ENCODE data around the gene TMEM37. TPM values are rescaled to one million over a fixed set of nuclear protein-coding genes. Genes with fewer than 3 reads are reported as not detected.

The TMEM37 gene
- total and polyA plus RNA-seq, 8 donors, result 15.3 to 31.2 (median 28.0) TPM

GRCh38 chr2:119473621-119474370, 42.1 kb downstream of the TMEM37 start:
- Histone ChIP-seq H3K9me3 (no peaks in the 10 kb centered on the region), H3K4me3 (no peak overlapping the region), H3K4me1 (peaks cover 9% of the 10 kb centered on the region in 2 donors), H3K27me3 (no peaks in the 10 kb centered on the region), H3K36me3 (no peaks in the 10 kb centered on the region), H3K27ac (no peak overlapping the region)
- intact Hi-C loops (cut with DNase I), result loop anchor here in 1 of 2 donors (10.0 kb wide), 1 partner anchor 69 kb away; no protein-coding TSS in a partner anchor
- ATAC-seq, result no peak
- peak in 1 of 4 donors; percentile 65 for DNase-seq
- TF ChIP-seq CTCF (IDR thresholded peaks at IDR 0.05), result no peak

- H3K27ac ChIP-seq, result no peak overlapping the region
- no peak for DNase-seq
- no peak for TF ChIP-seq CTCF (IDR thresholded peaks at IDR 0.05)
- intact Hi-C loops (cut with DNase I), result loop anchor here in 1 of 2 donors (10.0 kb wide), 1 partner anchor 70 kb away; no protein-coding TSS in a partner anchor
- no peak for ATAC-seq
- H3K27me3 ChIP-seq, result no peaks in the 10 kb centered on the region
- H3K4me3 ChIP-seq, result no peak overlapping the region
- no peaks in the 10 kb centered on the region for H3K9me3 ChIP-seq
- peaks cover under 1 to 5% of the 10 kb centered on the region in 2 donors for H3K4me1 ChIP-seq
- H3K36me3 ChIP-seq, result no peaks in the 10 kb centered on the region
Measured at GRCh38 chr2:119474371-119475224, 42.9 kb downstream of the TMEM37 start.

- intact Hi-C loops (cut with DNase I), result loop anchor here in 1 of 2 donors (10.0 kb wide), 1 partner anchor 71 kb away; no protein-coding TSS in a partner anchor
- Histone ChIP-seq H3K27ac (no peak overlapping the region), H3K27me3 (no peaks in the 10 kb centered on the region), H3K9me3 (no peaks in the 10 kb centered on the region), H3K4me1 (no peaks in the 10 kb centered on the region), H3K36me3 (no peaks in the 10 kb centered on the region), H3K4me3 (no peak overlapping the region)
- DNase-seq (no peak), ATAC-seq (no peak)
- no peak for TF ChIP-seq CTCF (IDR thresholded peaks at IDR 0.05)
Measured at GRCh38 chr2:119475225-119475856, 43.7 kb downstream of the TMEM37 start.

DNA sequence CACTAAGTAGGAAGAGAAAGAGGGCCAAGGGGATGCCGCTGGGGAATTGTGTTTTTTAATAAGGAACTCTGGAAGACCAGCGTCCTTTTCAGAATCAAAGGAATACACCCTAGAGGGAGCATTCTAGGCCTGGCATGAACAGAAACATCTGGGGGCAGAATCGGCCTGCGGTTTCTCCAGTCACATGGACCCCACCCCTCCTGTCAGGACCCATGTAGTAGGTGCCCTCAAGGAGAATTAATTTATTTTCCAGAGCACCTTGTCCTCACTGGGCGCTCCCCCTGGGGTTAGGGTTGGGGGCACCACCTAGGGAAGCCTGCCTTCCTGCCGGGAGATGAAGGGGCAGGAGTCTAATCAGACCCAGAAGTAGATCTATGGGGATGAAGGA, 44.2 kb downstream of the TMEM37 start:
- no peaks in the 10 kb centered on the region for H3K36me3 ChIP-seq
- no peaks in the 10 kb centered on the region for H3K27me3 ChIP-seq
- ATAC-seq (no peak), DNase-seq (no peak)
- intact Hi-C loops (cut with DNase I), result loop anchor here (2.0 to 10.0 kb wide), 2 partner anchors 69 to 71 kb away; no protein-coding TSS in a partner anchor
- no peak overlapping the region for H3K4me3 ChIP-seq
- no peak overlapping the region for H3K27ac ChIP-seq
- TF ChIP-seq CTCF (IDR thresholded peaks at IDR 0.05), result no peak
- H3K4me1 ChIP-seq, result no peaks in the 10 kb centered on the region
- H3K9me3 ChIP-seq, result no peaks in the 10 kb centered on the region
